ENCODE data around the gene VAT1L. TPM values are rescaled to one million over a fixed set of nuclear protein-coding genes. Genes with fewer than 3 reads are reported as not detected.

VAT1L gene
- polyA plus RNA-seq, 1 of the 3 experiments (the other 2 are of a cell fraction) = 52.5 TPM

DNA sequence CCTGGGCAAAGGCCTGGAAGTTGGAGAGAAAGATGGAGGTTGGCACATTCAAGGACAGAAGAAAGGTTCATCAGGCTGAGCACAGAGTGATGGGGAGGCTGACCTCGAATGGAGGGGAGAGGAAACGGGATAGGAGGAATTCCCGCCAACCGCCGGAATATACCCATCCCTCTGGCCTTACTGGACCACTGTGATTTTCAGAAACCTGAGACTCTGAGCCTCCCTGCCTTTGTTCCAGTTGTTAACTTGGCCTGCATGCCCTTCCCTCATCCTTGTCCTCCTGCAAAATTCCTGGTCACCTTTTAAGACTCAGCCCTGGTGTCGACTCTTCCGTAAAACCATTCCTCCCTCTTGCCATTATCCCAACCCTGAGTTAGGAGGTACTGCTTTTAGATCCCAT is 107.6 kb downstream of the VAT1L start:
- ChIA-PET POLR2A (no interaction called here), CTCF (no interaction called here)
- no peak overlapping the region for H2AFZ ChIP-seq (ENCODE audit: low read depth)
- H3K4me2 ChIP-seq = peak overlapping the region; percentile 66
- TF ChIP-seq TCF12 (IDR thresholded peaks at IDR 0.05) = no peak
- no peak for TF ChIP-seq MEF2A (IDR thresholded peaks at IDR 0.05; ENCODE audit: borderline replicate concordance, low read depth)
- TF ChIP-seq, protein P1, sequence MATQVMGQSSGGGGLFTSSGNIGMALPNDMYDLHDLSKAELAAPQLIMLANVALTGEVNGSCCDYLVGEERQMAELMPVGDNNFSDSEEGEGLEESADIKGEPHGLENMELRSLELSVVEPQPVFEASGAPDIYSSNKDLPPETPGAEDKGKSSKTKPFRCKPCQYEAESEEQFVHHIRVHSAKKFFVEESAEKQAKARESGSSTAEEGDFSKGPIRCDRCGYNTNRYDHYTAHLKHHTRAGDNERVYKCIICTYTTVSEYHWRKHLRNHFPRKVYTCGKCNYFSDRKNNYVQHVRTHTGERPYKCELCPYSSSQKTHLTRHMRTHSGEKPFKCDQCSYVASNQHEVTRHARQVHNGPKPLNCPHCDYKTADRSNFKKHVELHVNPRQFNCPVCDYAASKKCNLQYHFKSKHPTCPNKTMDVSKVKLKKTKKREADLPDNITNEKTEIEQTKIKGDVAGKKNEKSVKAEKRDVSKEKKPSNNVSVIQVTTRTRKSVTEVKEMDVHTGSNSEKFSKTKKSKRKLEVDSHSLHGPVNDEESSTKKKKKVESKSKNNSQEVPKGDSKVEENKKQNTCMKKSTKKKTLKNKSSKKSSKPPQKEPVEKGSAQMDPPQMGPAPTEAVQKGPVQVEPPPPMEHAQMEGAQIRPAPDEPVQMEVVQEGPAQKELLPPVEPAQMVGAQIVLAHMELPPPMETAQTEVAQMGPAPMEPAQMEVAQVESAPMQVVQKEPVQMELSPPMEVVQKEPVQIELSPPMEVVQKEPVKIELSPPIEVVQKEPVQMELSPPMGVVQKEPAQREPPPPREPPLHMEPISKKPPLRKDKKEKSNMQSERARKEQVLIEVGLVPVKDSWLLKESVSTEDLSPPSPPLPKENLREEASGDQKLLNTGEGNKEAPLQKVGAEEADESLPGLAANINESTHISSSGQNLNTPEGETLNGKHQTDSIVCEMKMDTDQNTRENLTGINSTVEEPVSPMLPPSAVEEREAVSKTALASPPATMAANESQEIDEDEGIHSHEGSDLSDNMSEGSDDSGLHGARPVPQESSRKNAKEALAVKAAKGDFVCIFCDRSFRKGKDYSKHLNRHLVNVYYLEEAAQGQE (IDR thresholded peaks at IDR 0.05; ENCODE audit: low read depth, low read length) = no peak
- no peak for TF ChIP-seq FOSL2 (IDR thresholded peaks at IDR 0.05; ENCODE audit: borderline replicate concordance, low read depth)
- no peak for TF ChIP-seq RXRA (IDR thresholded peaks at IDR 0.05; ENCODE audit: borderline replicate concordance, low read depth)
- no peak for TF ChIP-seq EP300 (IDR thresholded peaks at IDR 0.05; ENCODE audit: borderline replicate concordance in 1 of 2, low read depth in 1 of 2, low read length in 1 of 2)
- no peaks in the 10 kb centered on the region for H3K9me2 ChIP-seq
- no peaks in the 10 kb centered on the region for H3K79me2 ChIP-seq (ENCODE audit: insufficient read depth)
- no peaks in the 10 kb centered on the region for H3K9me3 ChIP-seq
- H3K36me3 ChIP-seq (replicated peaks in 1 of 2; ENCODE audit: control insufficient read depth in 1 of 2, insufficient read depth in 2 of 2, low read length in 1 of 2) = no peaks in the 10 kb centered on the region
- WGBS (ENCODE audit: low lambda C conversion rate) = 68% methylated on average over 7 of the region's 7 CpGs
- no peaks in the 10 kb centered on the region for H4K20me1 ChIP-seq (ENCODE audit: insufficient read depth)
- H3K9ac ChIP-seq = no peak overlapping the region
- H3K4me3 ChIP-seq (ENCODE audit: low read depth in 2 of 2, low read length in 1 of 2) = no peak overlapping the region
- peaks cover 22% of the 10 kb centered on the region for H3F3A ChIP-seq (replicated peaks; ENCODE audit: insufficient read depth)
- peak overlapping the region in 1 of 2 experiments; percentile 57; a peak in 1 of 4 replicates for H3K27ac ChIP-seq (ENCODE audit: low read depth in 2 of 2, low read length in 1 of 2)
- H3K4me1 ChIP-seq (ENCODE audit: control insufficient read depth in 1 of 2, insufficient read depth in 2 of 2, low read depth in 1 of 2, low read length in 1 of 2) = peaks cover 15 to 27% of the 10 kb centered on the region in 2 experiments
- no peak for DNase-seq
- no peaks in the 10 kb centered on the region for H3K27me3 ChIP-seq (ENCODE audit: insufficient read depth)

DNA sequence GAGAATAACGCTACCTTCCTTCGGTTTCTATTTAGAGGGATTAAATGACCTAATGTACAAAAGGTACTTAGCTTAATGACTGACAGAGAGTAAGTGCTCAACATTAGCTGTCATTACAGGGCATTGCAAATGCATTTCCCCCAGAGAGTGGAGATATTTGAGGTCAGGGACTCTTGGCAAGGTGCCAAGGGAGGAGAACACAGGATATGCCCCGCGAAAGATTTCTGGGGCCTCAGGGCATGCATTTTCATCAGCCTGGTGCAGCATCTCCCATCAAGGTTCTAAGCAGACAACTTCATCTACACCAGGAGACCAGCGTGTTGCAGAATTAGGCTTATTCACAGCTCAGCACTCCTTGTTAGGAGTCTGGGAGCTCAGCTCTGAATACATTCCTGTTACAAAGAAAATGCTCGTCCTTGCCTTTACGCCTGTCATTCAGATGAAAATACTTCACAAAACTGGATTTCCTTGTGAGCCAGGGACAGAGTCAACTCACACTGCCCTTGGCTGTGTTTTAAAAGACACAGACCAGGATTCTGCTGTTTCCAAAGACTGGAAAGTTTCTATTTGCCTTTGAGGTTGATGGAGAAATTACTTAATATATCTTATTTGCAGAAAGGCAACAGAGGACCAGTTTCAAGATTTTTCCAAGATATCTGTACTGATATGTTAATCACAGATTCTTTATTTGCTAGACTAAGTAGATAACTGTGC is 108.2 kb downstream of the VAT1L start:
- H4K20me1 ChIP-seq (ENCODE audit: insufficient read depth) = no peaks in the 10 kb centered on the region
- H3K4me2 ChIP-seq = peak overlapping the region; percentile 66
- no peaks in the 10 kb centered on the region for H3K9me3 ChIP-seq
- H3K27ac ChIP-seq (ENCODE audit: low read depth in 2 of 2, low read length in 1 of 2) = peak overlapping the region; percentile 57 to 60; a peak in 2 of 4 replicates
- WGBS (ENCODE audit: low lambda C conversion rate) = 13% methylated on average over 7 of the region's 7 CpGs
- ChIA-PET POLR2A (no interaction called here), CTCF (no interaction called here)
- H3F3A ChIP-seq (replicated peaks; ENCODE audit: insufficient read depth) = peaks cover 22% of the 10 kb centered on the region
- DNase-seq = peak; percentile 62
- peak overlapping the region; percentile 4; the same call in 1 of the 2 replicates for H3K9ac ChIP-seq
- peaks cover 15 to 27% of the 10 kb centered on the region in 2 experiments for H3K4me1 ChIP-seq (ENCODE audit: control insufficient read depth in 1 of 2, insufficient read depth in 2 of 2, low read depth in 1 of 2, low read length in 1 of 2)
- no peaks in the 10 kb centered on the region for H3K9me2 ChIP-seq
- no peaks in the 10 kb centered on the region for H3K36me3 ChIP-seq (replicated peaks in 1 of 2; ENCODE audit: control insufficient read depth in 1 of 2, insufficient read depth in 2 of 2, low read length in 1 of 2)
- TF ChIP-seq RXRA (IDR thresholded peaks at IDR 0.05; ENCODE audit: borderline replicate concordance, low read depth) (peak; percentile 32; the same call in 1 of the 2 replicates), ELF1 (IDR thresholded peaks at IDR 0.05) (no peak), NFIC (IDR thresholded peaks at IDR 0.05; ENCODE audit: borderline replicate concordance) (peak; percentile 90), TCF12 (IDR thresholded peaks at IDR 0.05) (peak; percentile 51), EP300 (IDR thresholded peaks at IDR 0.05; ENCODE audit: borderline replicate concordance in 1 of 2, low read depth in 1 of 2, low read length in 1 of 2) (peak in 1 of 2 experiments; percentile 36; a peak in 1 of 4 replicates), SIN3A (IDR thresholded peaks at IDR 0.05; ENCODE audit: borderline replicate concordance, low read depth, low read length) (peak; percentile 46; the same call in 1 of the 2 replicates), JUND (IDR thresholded peaks at IDR 0.05) (peak; percentile 26; the same call in 1 of the 2 replicates), TEAD4 (IDR thresholded peaks at IDR 0.05; ENCODE audit: borderline replicate concordance, insufficient read depth) (0 out of 2 replicates have a peak, but pooled peaks have one; percentile 50)
- TF ChIP-seq, protein P2, sequence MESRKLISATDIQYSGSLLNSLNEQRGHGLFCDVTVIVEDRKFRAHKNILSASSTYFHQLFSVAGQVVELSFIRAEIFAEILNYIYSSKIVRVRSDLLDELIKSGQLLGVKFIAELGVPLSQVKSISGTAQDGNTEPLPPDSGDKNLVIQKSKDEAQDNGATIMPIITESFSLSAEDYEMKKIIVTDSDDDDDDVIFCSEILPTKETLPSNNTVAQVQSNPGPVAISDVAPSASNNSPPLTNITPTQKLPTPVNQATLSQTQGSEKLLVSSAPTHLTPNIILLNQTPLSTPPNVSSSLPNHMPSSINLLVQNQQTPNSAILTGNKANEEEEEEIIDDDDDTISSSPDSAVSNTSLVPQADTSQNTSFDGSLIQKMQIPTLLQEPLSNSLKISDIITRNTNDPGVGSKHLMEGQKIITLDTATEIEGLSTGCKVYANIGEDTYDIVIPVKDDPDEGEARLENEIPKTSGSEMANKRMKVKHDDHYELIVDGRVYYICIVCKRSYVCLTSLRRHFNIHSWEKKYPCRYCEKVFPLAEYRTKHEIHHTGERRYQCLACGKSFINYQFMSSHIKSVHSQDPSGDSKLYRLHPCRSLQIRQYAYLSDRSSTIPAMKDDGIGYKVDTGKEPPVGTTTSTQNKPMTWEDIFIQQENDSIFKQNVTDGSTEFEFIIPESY (IDR thresholded peaks at IDR 0.05; ENCODE audit: borderline replicate concordance, low read depth) = 0 out of 2 replicates have a peak, but pooled peaks have one; percentile 8
- TF ChIP-seq, protein P3, sequence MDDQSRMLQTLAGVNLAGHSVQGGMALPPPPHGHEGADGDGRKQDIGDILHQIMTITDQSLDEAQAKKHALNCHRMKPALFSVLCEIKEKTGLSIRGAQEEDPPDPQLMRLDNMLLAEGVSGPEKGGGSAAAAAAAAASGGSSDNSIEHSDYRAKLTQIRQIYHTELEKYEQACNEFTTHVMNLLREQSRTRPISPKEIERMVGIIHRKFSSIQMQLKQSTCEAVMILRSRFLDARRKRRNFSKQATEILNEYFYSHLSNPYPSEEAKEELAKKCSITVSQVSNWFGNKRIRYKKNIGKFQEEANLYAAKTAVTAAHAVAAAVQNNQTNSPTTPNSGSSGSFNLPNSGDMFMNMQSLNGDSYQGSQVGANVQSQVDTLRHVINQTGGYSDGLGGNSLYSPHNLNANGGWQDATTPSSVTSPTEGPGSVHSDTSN (IDR thresholded peaks at IDR 0.05) = peak; percentile 78
- TF ChIP-seq, protein P4, sequence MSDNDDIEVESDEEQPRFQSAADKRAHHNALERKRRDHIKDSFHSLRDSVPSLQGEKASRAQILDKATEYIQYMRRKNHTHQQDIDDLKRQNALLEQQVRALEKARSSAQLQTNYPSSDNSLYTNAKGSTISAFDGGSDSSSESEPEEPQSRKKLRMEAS (IDR thresholded peaks at IDR 0.05; ENCODE audit: low read depth) = no peak
- TF ChIP-seq, protein P5, sequence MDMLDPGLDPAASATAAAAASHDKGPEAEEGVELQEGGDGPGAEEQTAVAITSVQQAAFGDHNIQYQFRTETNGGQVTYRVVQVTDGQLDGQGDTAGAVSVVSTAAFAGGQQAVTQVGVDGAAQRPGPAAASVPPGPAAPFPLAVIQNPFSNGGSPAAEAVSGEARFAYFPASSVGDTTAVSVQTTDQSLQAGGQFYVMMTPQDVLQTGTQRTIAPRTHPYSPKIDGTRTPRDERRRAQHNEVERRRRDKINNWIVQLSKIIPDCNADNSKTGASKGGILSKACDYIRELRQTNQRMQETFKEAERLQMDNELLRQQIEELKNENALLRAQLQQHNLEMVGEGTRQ (IDR thresholded peaks at IDR 0.05; ENCODE audit: borderline replicate concordance, low read depth, low read length) = no peak
- H3K4me3 ChIP-seq (ENCODE audit: low read depth in 2 of 2, low read length in 1 of 2) = no peak overlapping the region
- no peaks in the 10 kb centered on the region for H3K27me3 ChIP-seq (ENCODE audit: insufficient read depth)
- H3K79me2 ChIP-seq (ENCODE audit: insufficient read depth) = no peaks in the 10 kb centered on the region
- no peak overlapping the region for H2AFZ ChIP-seq (ENCODE audit: low read depth)
